ENCODE data around the gene SEH1L.
"Not testable (repeated sequence)": the region's sequence is repeated elsewhere in the genome, so short reads cannot be mapped to it uniquely, and the experiment has no call there.

SEH1L gene

GRCh38 chr18:12947285-12948049, at the start of gene SEH1L:
Gene SEH1L (plus strand): TSS chr18:12948011. CDS start chr18:12948122, 111 bp downstream.
- DNase-seq (ENCODE audit: low read depth) = peak; percentile 90
- H3K4me3 ChIP-seq (ENCODE audit: low read depth, low read length) = peak within 1 kb of the TSS; percentile 82
- TF ChIP-seq CTCF (IDR thresholded peaks at IDR 0.05; ENCODE audit: low read depth, low read length, missing control alignments) = no peak

- H3K4me3 ChIP-seq (ENCODE audit: low read depth, low read length); DNase-seq (ENCODE audit: low read depth): not testable (repeated sequence)
Observed at GRCh38 chr18:12901208-12901607, 46.6 kb upstream of the SEH1L start.

GRCh38 chr18:12904012-12904516, 43.7 kb upstream of the SEH1L start:
- no peak overlapping the region for H3K4me3 ChIP-seq (ENCODE audit: low read depth, low read length)
- no peak for DNase-seq (ENCODE audit: low read depth)
- TF ChIP-seq CTCF (IDR thresholded peaks at IDR 0.05; ENCODE audit: low read depth, low read length, missing control alignments) = no peak

- TF ChIP-seq CTCF (IDR thresholded peaks at IDR 0.05; ENCODE audit: low read depth, low read length, missing control alignments) = no peak
Observed at GRCh38 chr18:12906119-12906518, 41.7 kb upstream of the SEH1L start.

GRCh38 chr18:12906773-12907172, 41.0 kb upstream of the SEH1L start:
- no peak for TF ChIP-seq CTCF (IDR thresholded peaks at IDR 0.05; ENCODE audit: low read depth, low read length, missing control alignments)
- H3K4me3 ChIP-seq (ENCODE audit: low read depth, low read length) = no peak overlapping the region
- DNase-seq (ENCODE audit: low read depth) = no peak

More at GRCh38 chr18:12906119-12906518, 41.7 kb upstream of the SEH1L start:
- H3K4me3 ChIP-seq (ENCODE audit: low read depth, low read length) = no peak overlapping the region
- DNase-seq (ENCODE audit: low read depth) = no peak

GRCh38 chr18:12907258-12907925, 40.4 kb upstream of the SEH1L start:
- DNase-seq (ENCODE audit: low read depth) = no peak
- TF ChIP-seq CTCF (IDR thresholded peaks at IDR 0.05; ENCODE audit: low read depth, low read length, missing control alignments) = no peak
- no peak overlapping the region for H3K4me3 ChIP-seq (ENCODE audit: low read depth, low read length)

- no peak overlapping the region for H3K4me3 ChIP-seq (ENCODE audit: low read depth, low read length)
- no peak for TF ChIP-seq CTCF (IDR thresholded peaks at IDR 0.05; ENCODE audit: low read depth, low read length, missing control alignments)
- DNase-seq (ENCODE audit: low read depth) = no peak
Observed at GRCh38 chr18:12908706-12909105, 39.1 kb upstream of the SEH1L start.

Measured in GM12864 (cell line).